ENCODE results near the gene RNH1. TPM values are rescaled to one million over a fixed set of nuclear protein-coding genes. Genes with fewer than 3 reads are reported as not detected.

The RNH1 gene
- total RNA-seq, 1 experiment from 2014 or later, result 345 TPM

DNA sequence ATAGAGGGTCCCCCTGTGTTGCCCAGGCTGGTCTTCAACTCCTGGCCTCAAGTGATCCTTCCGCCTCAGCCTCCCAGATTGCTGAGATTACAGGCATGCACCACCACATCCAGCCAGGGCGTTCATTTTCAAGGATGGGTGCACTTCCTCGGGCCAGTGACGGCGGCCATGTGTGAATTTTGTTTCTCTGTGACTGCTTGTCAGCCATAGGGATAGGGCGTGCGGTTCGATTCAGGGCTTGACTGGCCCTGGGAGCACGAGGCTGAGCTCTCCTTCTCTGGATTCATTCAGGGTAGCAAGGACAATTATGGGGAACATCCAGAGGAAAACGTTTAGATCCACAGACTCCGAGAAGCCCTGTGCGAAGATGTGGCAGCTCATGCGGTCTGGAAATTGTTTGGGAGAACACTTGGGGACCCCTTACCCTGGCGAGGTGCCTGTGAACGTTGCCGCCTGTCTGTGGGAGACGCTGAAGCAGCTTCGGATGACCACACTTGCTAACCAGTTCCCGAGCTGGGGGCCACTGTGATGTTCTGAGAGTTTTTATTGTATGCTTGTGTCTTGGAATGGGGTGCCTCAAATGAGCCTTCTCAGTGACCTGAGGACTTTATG, 54.0 kb downstream of the RNH1 start:
- ChIA-PET CTCF (interaction anchor here (1.8 kb wide), 1 partner anchor 20 kb away, joined by 5 read pairs; no protein-coding TSS in a partner anchor), POLR2A (no interaction called here)
- peaks cover 5% of the 10 kb centered on the region; the same call in 1 of the 2 replicates for H3K36me3 ChIP-seq (ENCODE audit: control insufficient read depth, insufficient read depth, low read length)
- ATAC-seq (no peak), DNase-seq (ENCODE audit: low read depth, low spot score) (no peak)
- H3K4me3 ChIP-seq (ENCODE audit: low read depth in 2 of 2, low read length in 2 of 2), result no peak overlapping the region
- H3K27me3 ChIP-seq (ENCODE audit: control insufficient read depth, insufficient read depth, low read length), result no peaks in the 10 kb centered on the region
- in situ Hi-C loops (cut with HindIII; ENCODE audit: low pct_unique_long_range_greater_than_20kb, low sequenced_read_pairs), result no loop called here
- H3K9me3 ChIP-seq (ENCODE audit: control insufficient read depth, insufficient read depth, low read depth, low read length), result no peaks in the 10 kb centered on the region
- TSS peak; percentile 7 for BruUV-seq (replicated peaks)
- intact Hi-C loops (cut with micrococcal nuclease; ENCODE audit: unreplicated experiment), result loop anchor here (5.0 kb wide), 1 partner anchor 64 kb away; no protein-coding TSS in a partner anchor
- TF ChIP-seq POLR2AphosphoS5 (IDR thresholded peaks at IDR 0.05; ENCODE audit: low read depth, low read length) (no peak), SIN3A (IDR thresholded peaks at IDR 0.05; ENCODE audit: borderline replicate concordance, insufficient read depth, low read depth, low read length) (no peak), TCF7L2 (IDR thresholded peaks at IDR 0.05; ENCODE audit: low read depth, low read length) (no peak), CTCF (IDR thresholded peaks at IDR 0.05) (no peak)
- TF ChIP-seq, protein P1, sequence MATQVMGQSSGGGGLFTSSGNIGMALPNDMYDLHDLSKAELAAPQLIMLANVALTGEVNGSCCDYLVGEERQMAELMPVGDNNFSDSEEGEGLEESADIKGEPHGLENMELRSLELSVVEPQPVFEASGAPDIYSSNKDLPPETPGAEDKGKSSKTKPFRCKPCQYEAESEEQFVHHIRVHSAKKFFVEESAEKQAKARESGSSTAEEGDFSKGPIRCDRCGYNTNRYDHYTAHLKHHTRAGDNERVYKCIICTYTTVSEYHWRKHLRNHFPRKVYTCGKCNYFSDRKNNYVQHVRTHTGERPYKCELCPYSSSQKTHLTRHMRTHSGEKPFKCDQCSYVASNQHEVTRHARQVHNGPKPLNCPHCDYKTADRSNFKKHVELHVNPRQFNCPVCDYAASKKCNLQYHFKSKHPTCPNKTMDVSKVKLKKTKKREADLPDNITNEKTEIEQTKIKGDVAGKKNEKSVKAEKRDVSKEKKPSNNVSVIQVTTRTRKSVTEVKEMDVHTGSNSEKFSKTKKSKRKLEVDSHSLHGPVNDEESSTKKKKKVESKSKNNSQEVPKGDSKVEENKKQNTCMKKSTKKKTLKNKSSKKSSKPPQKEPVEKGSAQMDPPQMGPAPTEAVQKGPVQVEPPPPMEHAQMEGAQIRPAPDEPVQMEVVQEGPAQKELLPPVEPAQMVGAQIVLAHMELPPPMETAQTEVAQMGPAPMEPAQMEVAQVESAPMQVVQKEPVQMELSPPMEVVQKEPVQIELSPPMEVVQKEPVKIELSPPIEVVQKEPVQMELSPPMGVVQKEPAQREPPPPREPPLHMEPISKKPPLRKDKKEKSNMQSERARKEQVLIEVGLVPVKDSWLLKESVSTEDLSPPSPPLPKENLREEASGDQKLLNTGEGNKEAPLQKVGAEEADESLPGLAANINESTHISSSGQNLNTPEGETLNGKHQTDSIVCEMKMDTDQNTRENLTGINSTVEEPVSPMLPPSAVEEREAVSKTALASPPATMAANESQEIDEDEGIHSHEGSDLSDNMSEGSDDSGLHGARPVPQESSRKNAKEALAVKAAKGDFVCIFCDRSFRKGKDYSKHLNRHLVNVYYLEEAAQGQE (IDR thresholded peaks at IDR 0.05; ENCODE audit: insufficient read depth in 1 of 2, low read depth in 2 of 2, low read length in 1 of 2), result no peak
- no peak overlapping the region for H3K27ac ChIP-seq (ENCODE audit: low read length)
- H3K4me1 ChIP-seq (ENCODE audit: control insufficient read depth, insufficient read depth, low read length), result peaks cover 21% of the 10 kb centered on the region

GRCh38 chr11:452203-452744, 54.8 kb downstream of the RNH1 start:
- intact Hi-C loops (cut with micrococcal nuclease; ENCODE audit: unreplicated experiment) (loop anchor here (5.0 kb wide), 1 partner anchor 65 kb away; no protein-coding TSS in a partner anchor), in situ Hi-C loops (cut with HindIII; ENCODE audit: low pct_unique_long_range_greater_than_20kb, low sequenced_read_pairs) (no loop called here)
- CTCF ChIA-PET, result interaction anchor here (0.6 to 1.8 kb wide), 2 partner anchors 21 to 46 kb away, joined by 3 to 5 read pairs; no protein-coding TSS in a partner anchor
- peaks cover 5% of the 10 kb centered on the region; the same call in 1 of the 2 replicates for H3K36me3 ChIP-seq (ENCODE audit: control insufficient read depth, insufficient read depth, low read length)
- peaks cover 21% of the 10 kb centered on the region for H3K4me1 ChIP-seq (ENCODE audit: control insufficient read depth, insufficient read depth, low read length)
- H3K4me3 ChIP-seq (ENCODE audit: low read depth in 2 of 2, low read length in 2 of 2), result peak overlapping the region in 1 of 2 experiments; percentile 82; a peak in 1 of 4 replicates
- no peak overlapping the region for H3K27ac ChIP-seq (ENCODE audit: low read length)
- ATAC-seq (no peak), DNase-seq (ENCODE audit: low read depth, low spot score) (no peak)
- H3K27me3 ChIP-seq (ENCODE audit: control insufficient read depth, insufficient read depth, low read length), result no peaks in the 10 kb centered on the region
- no TSS peak for BruUV-seq (replicated peaks)
- no peaks in the 10 kb centered on the region for H3K9me3 ChIP-seq (ENCODE audit: control insufficient read depth, insufficient read depth, low read depth, low read length)
- TF ChIP-seq POLR2AphosphoS5 (IDR thresholded peaks at IDR 0.05; ENCODE audit: low read depth, low read length), result no peak
- TF ChIP-seq, protein P1 (IDR thresholded peaks at IDR 0.05; ENCODE audit: insufficient read depth in 1 of 2, low read depth in 2 of 2, low read length in 1 of 2), result no peak
- TF ChIP-seq SIN3A (IDR thresholded peaks at IDR 0.05; ENCODE audit: borderline replicate concordance, insufficient read depth, low read depth, low read length), result no peak
- no peak for TF ChIP-seq TCF7L2 (IDR thresholded peaks at IDR 0.05; ENCODE audit: low read depth, low read length)
- no peak for TF ChIP-seq CTCF (IDR thresholded peaks at IDR 0.05)
- POLR2A ChIA-PET, result no interaction called here

Data from Panc1 (cell line).